Naive B cell (primary cell): ENCODE data around the gene GRK5. TPM values are rescaled to one million over a fixed set of nuclear protein-coding genes. Genes with fewer than 3 reads are reported as not detected.

ENCODE experiments used
- ATAC-seq, 2 donors: fragments of 150-1000 bp; cut with Tn5 transposase; 2 replicates each; pipeline ENCODE4 v1.10.0; 2021; ENCODE audit warnings: low read depth in 2 of 2, mild to moderate bottlenecking in 2 of 2, moderate library complexity in 2 of 2
- DNase-seq: peaks from one replicate; pipeline ENCODE4 v3.0.0; 2022
- H3K27ac Mint-ChIP-seq, 6 donors: one replicate each; pipeline ENCODE4 v1.8.0; 2020 to 2022; ENCODE audit warnings: mild to moderate bottlenecking in 6 of 6, mixed read lengths in 6 of 6, moderate library complexity in 5 of 6, inconsistent platforms in 2 of 6
- H3K27me3 Mint-ChIP-seq, 3 donors: one replicate each; pipeline ENCODE4 v1.8.0; 2021 to 2022; ENCODE audit warnings: mixed read lengths in 3 of 3, mild to moderate bottlenecking in 1 of 3
- H3K36me3 Mint-ChIP-seq, 2 donors: one replicate each; pipeline ENCODE4 v1.8.0; 2020 to 2022; ENCODE audit warnings: mixed read lengths in 2 of 2, inconsistent platforms in 1 of 2, mild to moderate bottlenecking in 1 of 2
- H3K4me1 Mint-ChIP-seq, 3 donors: one replicate each; pipeline ENCODE4 v1.8.0; 2020 to 2022; ENCODE audit warnings: mixed read lengths in 3 of 3, inconsistent platforms in 1 of 3, mild to moderate bottlenecking in 1 of 3, moderate library complexity in 1 of 3
- H3K4me3 Mint-ChIP-seq, 8 donors: one replicate each; pipeline ENCODE4 v1.8.0; 2020 to 2022; ENCODE audit warnings: mild to moderate bottlenecking in 8 of 8, mixed read lengths in 8 of 8, moderate library complexity in 8 of 8, inconsistent platforms in 2 of 8
- H3K9me3 Mint-ChIP-seq, 7 donors: one replicate each; pipeline ENCODE4 v1.8.0; 2020 to 2022; ENCODE audit warnings: mixed read lengths in 7 of 7, mild to moderate bottlenecking in 5 of 7, inconsistent platforms in 2 of 7, moderate library complexity in 1 of 7
- polyA plus RNA-seq, 6 donors: library from polyadenylated mRNA; unstranded; fragments of 300-500 nt; fragmentation: Illumina TruSeq; gene quantifications; one replicate each; pipeline ENCODE4 v1.2.3, GENCODE V29; 2021; ENCODE audit warnings: low read depth in 6 of 6

GRK5 gene
- polyA plus RNA-seq, 6 donors from 2014 or later, result 7.2 to 24.6 (median 13.7) TPM

GRCh38 chr10:119481781-119482426 is 274.5 kb downstream of the GRK5 start:
- Mint-ChIP-seq H3K27me3 (no peaks in the 10 kb centered on the region), H3K9me3 (no peaks in the 10 kb centered on the region), H3K4me1 (peaks cover 29 to 33% (median 30%) of the 10 kb centered on the region in 3 donors), H3K27ac (no peak overlapping the region), H3K36me3 (no peaks in the 10 kb centered on the region), H3K4me3 (no peak overlapping the region)
- DNase-seq (no peak), ATAC-seq (no peak)

- Mint-ChIP-seq H3K36me3 (no peaks in the 10 kb centered on the region), H3K4me1 (peaks cover 18 to 23% (median 19%) of the 10 kb centered on the region in 3 donors), H3K27me3 (no peaks in the 10 kb centered on the region), H3K4me3 (no peak overlapping the region), H3K9me3 (no peaks in the 10 kb centered on the region), H3K27ac (peak overlapping the region in 1 of 6 donors; percentile 8)
- DNase-seq, result no peak
- no peak for ATAC-seq
Measured at GRCh38 chr10:119483001-119483400, 275.6 kb downstream of the GRK5 start.

GRCh38 chr10:119483839-119484238 is 276.5 kb downstream of the GRK5 start:
- no peak for ATAC-seq
- H3K36me3 Mint-ChIP-seq, result no peaks in the 10 kb centered on the region
- H3K27me3 Mint-ChIP-seq, result no peaks in the 10 kb centered on the region
- no peak overlapping the region for H3K27ac Mint-ChIP-seq
- no peak for DNase-seq
- H3K4me1 Mint-ChIP-seq, result peaks cover 9 to 15% (median 11%) of the 10 kb centered on the region in 3 donors
- no peak overlapping the region for H3K4me3 Mint-ChIP-seq
- H3K9me3 Mint-ChIP-seq, result no peaks in the 10 kb centered on the region

- DNase-seq, result no peak
- H3K36me3 Mint-ChIP-seq, result no peaks in the 10 kb centered on the region
Measured at GRCh38 chr10:119488675-119489074, 281.3 kb downstream of the GRK5 start.

GRCh38 chr10:119489991-119490326 is 282.6 kb downstream of the GRK5 start:
- H3K27me3 Mint-ChIP-seq, result no peaks in the 10 kb centered on the region
- no peaks in the 10 kb centered on the region for H3K9me3 Mint-ChIP-seq
- peak overlapping the region; percentile 56 to 93 (median 84) for H3K4me3 Mint-ChIP-seq
- peak overlapping the region in 4 of 6 donors; percentile 68 to 80 (median 75) for H3K27ac Mint-ChIP-seq
- no peaks in the 10 kb centered on the region for H3K36me3 Mint-ChIP-seq
- DNase-seq (no peak), ATAC-seq (no peak)
- H3K4me1 Mint-ChIP-seq, result peaks cover 0 to 17% (median 4%) of the 10 kb centered on the region in 3 donors

More at GRCh38 chr10:119488675-119489074, 281.3 kb downstream of the GRK5 start:
- H3K4me3 Mint-ChIP-seq, result peak overlapping the region in 5 of 8 donors; percentile 38 to 91 (median 66)
- H3K27ac Mint-ChIP-seq, result peak overlapping the region in 3 of 6 donors; percentile 22 to 55 (median 36)
- no peaks in the 10 kb centered on the region for H3K9me3 Mint-ChIP-seq
- no peak for ATAC-seq
- peaks cover 0 to 17% (median 4%) of the 10 kb centered on the region in 3 donors for H3K4me1 Mint-ChIP-seq
- H3K27me3 Mint-ChIP-seq, result no peaks in the 10 kb centered on the region

- ATAC-seq (no peak), DNase-seq (no peak)
- Mint-ChIP-seq H3K4me1 (peaks cover 0 to 17% (median 4%) of the 10 kb centered on the region in 3 donors), H3K4me3 (peak overlapping the region in 1 of 8 donors; percentile 12), H3K36me3 (no peaks in the 10 kb centered on the region), H3K27ac (no peak overlapping the region), H3K27me3 (no peaks in the 10 kb centered on the region), H3K9me3 (no peaks in the 10 kb centered on the region)
Measured at GRCh38 chr10:119491966-119492757, 284.8 kb downstream of the GRK5 start.

GRCh38 chr10:119493155-119493554 is 285.8 kb downstream of the GRK5 start:
- H3K27me3 Mint-ChIP-seq, result no peaks in the 10 kb centered on the region
- ATAC-seq (no peak), DNase-seq (no peak)
- no peak overlapping the region for H3K4me3 Mint-ChIP-seq
- no peaks in the 10 kb centered on the region for H3K9me3 Mint-ChIP-seq
- no peaks in the 10 kb centered on the region for H3K36me3 Mint-ChIP-seq
- H3K4me1 Mint-ChIP-seq, result peaks cover 0 to 17% (median 4%) of the 10 kb centered on the region in 3 donors
- peak overlapping the region in 2 of 6 donors; percentile 15 to 75 for H3K27ac Mint-ChIP-seq

- Mint-ChIP-seq H3K27me3 (no peaks in the 10 kb centered on the region), H3K9me3 (no peaks in the 10 kb centered on the region), H3K36me3 (no peaks in the 10 kb centered on the region), H3K27ac (peak overlapping the region in 1 of 6 donors; percentile 3), H3K4me1 (peaks cover 0 to 14% (median 4%) of the 10 kb centered on the region in 3 donors), H3K4me3 (no peak overlapping the region)
- ATAC-seq (no peak), DNase-seq (no peak)
Measured at GRCh38 chr10:119494236-119495020, 287.1 kb downstream of the GRK5 start.

GRCh38 chr10:119495021-119495505 is 287.7 kb downstream of the GRK5 start:
- Mint-ChIP-seq H3K36me3 (no peaks in the 10 kb centered on the region), H3K4me3 (no peak overlapping the region), H3K9me3 (no peaks in the 10 kb centered on the region), H3K27me3 (no peaks in the 10 kb centered on the region), H3K4me1 (peaks cover 0 to 8% (median 4%) of the 10 kb centered on the region in 3 donors), H3K27ac (no peak overlapping the region)
- no peak for ATAC-seq
- no peak for DNase-seq

- no peaks in the 10 kb centered on the region for H3K36me3 Mint-ChIP-seq
- H3K27me3 Mint-ChIP-seq, result no peaks in the 10 kb centered on the region
- H3K4me1 Mint-ChIP-seq, result peaks cover 0 to 7% (median 4%) of the 10 kb centered on the region in 3 donors
- no peak overlapping the region for H3K27ac Mint-ChIP-seq
- DNase-seq (no peak), ATAC-seq (no peak)
- H3K4me3 Mint-ChIP-seq, result no peak overlapping the region
- no peaks in the 10 kb centered on the region for H3K9me3 Mint-ChIP-seq
Measured at GRCh38 chr10:119495545-119495944, 288.2 kb downstream of the GRK5 start.

GRCh38 chr10:119496273-119496672 is 288.9 kb downstream of the GRK5 start:
- no peak for DNase-seq
- Mint-ChIP-seq H3K27me3 (no peaks in the 10 kb centered on the region), H3K4me1 (peaks cover 0 to 12% (median 4%) of the 10 kb centered on the region in 3 donors), H3K36me3 (no peaks in the 10 kb centered on the region), H3K4me3 (no peak overlapping the region), H3K27ac (no peak overlapping the region), H3K9me3 (no peaks in the 10 kb centered on the region)
- ATAC-seq, result no peak

GRCh38 chr10:119497243-119497642 is 289.9 kb downstream of the GRK5 start:
- no peak overlapping the region for H3K27ac Mint-ChIP-seq

More at GRCh38 chr10:119497243-119497642, 289.9 kb downstream of the GRK5 start:
- Mint-ChIP-seq H3K36me3 (no peaks in the 10 kb centered on the region), H3K9me3 (no peaks in the 10 kb centered on the region), H3K4me3 (no peak overlapping the region), H3K27me3 (no peaks in the 10 kb centered on the region), H3K4me1 (peaks cover 5 to 18% (median 10%) of the 10 kb centered on the region in 3 donors)
- DNase-seq (no peak), ATAC-seq (no peak)
